ENCODE data around the gene UBAC2. TPM values are rescaled to one million over a fixed set of nuclear protein-coding genes. Genes with fewer than 3 reads are reported as not detected.

UBAC2 gene
- total RNA-seq, 1 experiment from 2014 or later, result 41.0 TPM

- intact Hi-C loops (cut with micrococcal nuclease; ENCODE audit: unreplicated experiment), result loop anchor here (5.0 kb wide), 1 partner anchor 68 kb away; no protein-coding TSS in a partner anchor
- H3K4me3 Mint-ChIP-seq (ENCODE audit: low read depth, unreplicated experiment), result peak overlapping the region; percentile 82
- peak overlapping the region; percentile 77 for H3K27ac Mint-ChIP-seq (ENCODE audit: unreplicated experiment)
- TSS peak; percentile 66 for BruUV-seq (replicated peaks)
- DNase-seq, result no peak
- H3K4me1 Mint-ChIP-seq (ENCODE audit: low read depth, unreplicated experiment), result peaks cover 9% of the 10 kb centered on the region
- TF ChIP-seq CTCF (IDR thresholded peaks at IDR 0.05; ENCODE audit: unreplicated experiment), result no peak
- peaks cover 26% of the 10 kb centered on the region for H3K36me3 Mint-ChIP-seq (ENCODE audit: insufficient read depth, unreplicated experiment)
- H3K9me3 Mint-ChIP-seq (ENCODE audit: low read depth, unreplicated experiment), result no peaks in the 10 kb centered on the region
- CTCF ChIA-PET, result interaction anchor here (0.5 kb wide), 1 partner anchor 83 kb away, joined by 4 read pairs; no protein-coding TSS in a partner anchor
- no peaks in the 10 kb centered on the region for H3K27me3 Mint-ChIP-seq (ENCODE audit: unreplicated experiment)
These were observed 868 bp upstream of the UBAC2 start for GRCh38 chr13:99199541-99200431.

- no peak overlapping the region for H3K4me3 Mint-ChIP-seq (ENCODE audit: low read depth, unreplicated experiment)
These were observed 3.2 kb downstream of the UBAC2 start for GRCh38 chr13:99203601-99204579.

DNA sequence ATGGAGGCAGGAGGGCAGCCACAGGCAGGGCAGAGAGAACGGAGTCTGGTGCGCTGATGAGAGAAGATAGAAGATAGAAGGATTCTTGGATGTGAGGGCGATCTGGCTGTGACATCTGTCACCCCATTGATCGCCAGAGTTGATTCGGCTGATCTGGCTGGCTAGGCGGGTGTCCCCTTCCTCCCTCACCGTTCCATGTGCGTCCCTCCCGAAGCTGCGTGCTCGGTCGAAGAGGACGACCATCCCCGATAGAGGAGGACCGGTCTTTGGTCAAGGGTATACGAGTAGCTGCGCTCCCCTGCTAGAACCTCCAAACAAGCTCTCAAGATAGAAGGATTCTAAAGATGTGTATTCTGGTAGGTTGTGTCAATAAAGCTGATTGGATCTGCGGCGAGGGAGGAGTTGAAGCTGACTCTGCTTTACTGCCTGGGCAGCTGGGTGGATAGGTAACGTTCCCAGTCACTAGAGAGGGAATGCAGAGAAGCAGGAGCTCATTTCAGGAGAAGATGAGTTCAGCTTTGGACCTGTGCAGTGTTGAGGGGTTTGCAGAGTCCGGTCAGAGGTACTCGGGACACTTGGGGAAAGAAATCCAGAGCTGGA lies 5.1 kb downstream of the UBAC2 start:
- Mint-ChIP-seq H3K9me3 (ENCODE audit: low read depth, unreplicated experiment) (no peaks in the 10 kb centered on the region), H3K27ac (ENCODE audit: unreplicated experiment) (no peak overlapping the region), H3K4me1 (ENCODE audit: low read depth, unreplicated experiment) (peaks cover 16% of the 10 kb centered on the region), H3K36me3 (ENCODE audit: insufficient read depth, unreplicated experiment) (peaks cover 11% of the 10 kb centered on the region), H3K27me3 (ENCODE audit: unreplicated experiment) (no peaks in the 10 kb centered on the region), H3K4me3 (ENCODE audit: low read depth, unreplicated experiment) (no peak overlapping the region)
- CTCF ChIA-PET, result no interaction called here
- TF ChIP-seq CTCF (IDR thresholded peaks at IDR 0.05; ENCODE audit: unreplicated experiment), result no peak
- no TSS peak for BruUV-seq (replicated peaks)
- intact Hi-C loops (cut with micrococcal nuclease; ENCODE audit: unreplicated experiment), result no loop called here
- DNase-seq, result no peak

More at GRCh38 chr13:99203601-99204579, 3.2 kb downstream of the UBAC2 start:
- no peak for DNase-seq
- peaks cover 16% of the 10 kb centered on the region for H3K4me1 Mint-ChIP-seq (ENCODE audit: low read depth, unreplicated experiment)
- intact Hi-C loops (cut with micrococcal nuclease; ENCODE audit: unreplicated experiment), result no loop called here
- no peaks in the 10 kb centered on the region for H3K9me3 Mint-ChIP-seq (ENCODE audit: low read depth, unreplicated experiment)
- no peak for TF ChIP-seq CTCF (IDR thresholded peaks at IDR 0.05; ENCODE audit: unreplicated experiment)
- CTCF ChIA-PET, result no interaction called here
- no TSS peak for BruUV-seq (replicated peaks)
- H3K27ac Mint-ChIP-seq (ENCODE audit: unreplicated experiment), result no peak overlapping the region
- no peaks in the 10 kb centered on the region for H3K27me3 Mint-ChIP-seq (ENCODE audit: unreplicated experiment)
- peaks cover 26% of the 10 kb centered on the region for H3K36me3 Mint-ChIP-seq (ENCODE audit: insufficient read depth, unreplicated experiment)

GRCh38 chr13:99206226-99206625 lies 5.6 kb downstream of the UBAC2 start:
- Mint-ChIP-seq H3K36me3 (ENCODE audit: insufficient read depth, unreplicated experiment) (peaks cover 9% of the 10 kb centered on the region), H3K4me3 (ENCODE audit: low read depth, unreplicated experiment) (no peak overlapping the region), H3K4me1 (ENCODE audit: low read depth, unreplicated experiment) (peaks cover 16% of the 10 kb centered on the region), H3K9me3 (ENCODE audit: low read depth, unreplicated experiment) (no peaks in the 10 kb centered on the region), H3K27me3 (ENCODE audit: unreplicated experiment) (no peaks in the 10 kb centered on the region), H3K27ac (ENCODE audit: unreplicated experiment) (no peak overlapping the region)
- no peak for DNase-seq
- BruUV-seq (replicated peaks), result no TSS peak
- CTCF ChIA-PET, result interaction anchor here (0.6 kb wide), 1 partner anchor 299 kb away, joined by 3 read pairs; no protein-coding TSS in a partner anchor
- no peak for TF ChIP-seq CTCF (IDR thresholded peaks at IDR 0.05; ENCODE audit: unreplicated experiment)
- intact Hi-C loops (cut with micrococcal nuclease; ENCODE audit: unreplicated experiment), result no loop called here
